Fibroblast of lung (primary cell): ENCODE data around the gene CIB4.

Experiments
- CTCF ChIP-seq, 2 donors: IDR thresholded peaks in 1 of 2; conservative IDR thresholded peaks in 1 of 2; 1 replicate in 1 of 2; 2 replicates in 1 of 2; pipeline ENCODE4 v1.5.1; 2011 to 2012; ENCODE audit warnings: low read length in 2 of 2, control low read depth in 1 of 2, inconsistent platforms in 1 of 2, low read depth in 1 of 2, mild to moderate bottlenecking in 1 of 2
- EZH2 ChIP-seq: IDR thresholded peaks from 2 replicates; pipeline ENCODE4 v1.5.1; 2012; ENCODE audit warnings: low read length, control low read depth, mild to moderate bottlenecking; ENCODE audit errors: missing control alignments

DNA sequence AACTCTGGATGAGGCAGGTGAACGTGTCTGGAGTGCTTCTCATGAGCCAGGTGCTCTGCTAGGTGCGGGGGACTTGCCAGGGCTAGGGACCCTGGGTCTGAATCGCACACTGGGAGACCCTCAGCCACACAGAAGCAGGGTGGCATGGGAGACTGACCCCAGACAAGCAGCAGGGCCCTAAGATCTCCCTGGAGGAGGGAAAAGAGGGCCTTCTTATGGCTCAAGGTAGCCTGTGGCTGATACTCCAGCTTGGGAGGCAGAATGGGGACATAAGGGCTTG lies 12.8 kb upstream of the CIB4 start:
- TF ChIP-seq CTCF (conservative IDR thresholded peaks at IDR 0.05 in 1 of 2, IDR thresholded peaks at IDR 0.05 in 1 of 2; ENCODE audit: low read depth in 1 of 2, low read length in 2 of 2) (no peak), EZH2 (no peak)
